HG02884 (cell line): ENCODE measurements around the gene CHKA.

Experiments used
- ATAC-seq: cut with Tn5 transposase; IDR thresholded peaks from one replicate; pipeline ENCODE4 v1.9.1; 2021; ENCODE audit warnings: mild to moderate bottlenecking, moderate library complexity; ENCODE audit not compliant: unreplicated experiment

CHKA gene

DNA sequence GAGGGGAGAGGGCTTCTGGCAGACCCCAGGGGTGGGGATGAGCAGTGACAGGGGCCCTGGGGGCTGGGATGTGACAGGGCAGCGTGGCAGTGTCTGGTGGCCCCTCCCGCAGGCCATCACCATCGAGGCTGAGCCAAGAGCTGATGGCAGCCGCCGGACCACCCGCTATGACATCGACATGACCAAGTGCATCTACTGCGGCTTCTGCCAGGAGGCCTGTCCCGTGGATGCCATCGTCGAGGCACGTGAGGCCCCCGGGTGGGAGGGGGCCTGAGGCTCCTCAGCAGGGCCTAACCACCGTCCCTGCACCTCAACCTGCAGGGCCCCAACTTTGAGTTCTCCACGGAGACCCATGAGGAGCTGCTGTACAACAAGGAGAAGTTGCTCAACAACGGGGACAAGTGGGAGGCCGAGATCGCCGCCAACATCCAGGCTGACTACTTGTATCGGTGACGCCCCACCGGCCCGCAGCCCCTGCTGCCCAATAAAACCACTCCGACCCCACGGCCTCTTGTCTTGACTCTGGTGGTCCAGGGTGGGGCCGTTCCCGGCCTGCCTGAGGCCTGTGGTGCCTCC is 85.0 kb downstream of the CHKA start:
- no peak for ATAC-seq

GRCh38 chr11:68035266-68035876 is 85.8 kb downstream of the CHKA start:
- no peak for ATAC-seq

DNA sequence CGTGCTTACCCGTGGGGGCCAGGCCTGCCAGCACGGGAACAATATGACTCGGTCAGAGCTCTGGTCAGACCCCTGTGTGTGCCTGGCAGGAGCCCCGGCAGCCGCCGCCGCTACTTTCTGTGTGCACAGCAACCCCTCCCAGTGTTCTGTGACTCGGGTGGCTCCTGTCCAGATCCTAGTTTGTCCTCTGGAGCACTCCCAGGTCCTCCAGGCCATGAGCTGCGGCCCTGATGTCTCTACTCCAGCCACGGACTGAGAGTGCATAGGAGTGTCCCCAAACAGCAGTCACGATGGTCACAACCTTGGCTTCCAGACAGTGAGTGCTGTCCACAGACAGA is 87.5 kb downstream of the CHKA start:
- ATAC-seq: no peak

GRCh38 chr11:68032997-68033707 is 88.0 kb downstream of the CHKA start:
- ATAC-seq: no peak

GRCh38 chr11:68032003-68032402 is 89.2 kb downstream of the CHKA start:
- no peak for ATAC-seq

DNA sequence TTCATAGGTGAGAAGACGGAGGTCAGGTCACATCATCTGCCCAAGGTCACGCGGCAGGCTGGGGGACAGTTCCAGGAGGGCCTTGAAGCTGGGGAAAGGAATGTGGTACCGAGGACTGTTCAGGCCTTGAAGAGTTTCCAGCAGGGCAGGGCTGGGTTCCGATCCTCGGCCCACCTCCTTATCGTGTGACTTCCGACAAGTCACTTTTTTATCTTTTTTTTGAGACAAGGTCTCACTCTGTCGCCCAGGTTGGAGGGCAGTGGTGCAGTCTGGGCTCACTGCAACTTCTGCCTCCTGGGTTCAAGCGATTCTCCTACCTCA is 90.1 kb downstream of the CHKA start:
- no peak for ATAC-seq

- peak; percentile 96 for ATAC-seq
Observed at GRCh38 chr11:68030318-68031143, 90.7 kb downstream of the CHKA start, which contains the start of gene NDUFS8. NDUFS8 (plus strand) TSS chr11:68030681; CDS start chr11:68032152, 1,471 bp downstream.

GRCh38 chr11:68028802-68029545 is 92.2 kb downstream of the CHKA start:
- ATAC-seq: no peak

DNA sequence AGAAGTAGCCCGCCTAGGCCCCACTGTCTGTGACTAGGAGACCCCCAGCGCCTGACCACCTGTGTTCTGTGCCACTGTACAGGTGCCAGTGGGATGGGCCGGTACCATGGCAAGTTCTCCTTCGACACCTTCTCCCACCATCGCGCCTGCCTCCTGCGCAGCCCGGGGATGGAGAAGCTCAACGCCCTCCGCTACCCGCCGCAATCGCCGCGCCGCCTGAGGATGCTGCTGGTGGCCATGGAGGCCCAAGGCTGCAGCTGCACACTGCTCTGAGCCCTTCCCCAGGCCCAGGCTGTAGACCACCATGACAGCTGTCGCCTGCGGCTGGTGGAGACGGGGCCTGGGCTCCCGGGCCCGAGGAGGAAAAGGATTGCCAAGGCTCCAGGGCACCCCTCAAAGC is 93.5 kb downstream of the CHKA start:
- ATAC-seq: no peak

GRCh38 chr11:68026391-68027105 is 94.6 kb downstream of the CHKA start:
- ATAC-seq: no peak

GRCh38 chr11:68025047-68025446 is 96.1 kb downstream of the CHKA start:
- no peak for ATAC-seq

GRCh38 chr11:68024508-68024907 is 96.7 kb downstream of the CHKA start:
- ATAC-seq: no peak

DNA sequence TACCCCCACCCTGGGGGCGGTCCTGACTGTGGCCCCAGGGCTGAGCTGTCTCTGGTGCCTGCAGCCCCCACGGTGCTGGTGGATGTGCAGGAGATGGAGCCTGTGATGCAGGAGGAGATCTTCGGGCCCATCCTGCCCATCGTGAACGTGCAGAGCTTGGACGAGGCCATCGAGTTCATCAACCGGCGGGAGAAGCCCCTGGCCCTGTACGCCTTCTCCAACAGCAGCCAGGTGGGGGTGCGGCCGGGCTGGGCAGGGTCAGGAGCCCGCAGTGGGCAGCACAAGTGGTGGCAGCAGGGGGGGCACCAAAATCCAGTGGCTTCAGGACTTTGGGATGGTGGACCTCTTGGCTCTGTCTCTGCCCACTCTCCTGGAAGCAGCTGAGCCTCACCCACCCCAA is 98.7 kb downstream of the CHKA start:
- ATAC-seq: no peak

- ATAC-seq: no peak
Observed at GRCh38 chr11:68021167-68021787, 99.9 kb downstream of the CHKA start.

DNA sequence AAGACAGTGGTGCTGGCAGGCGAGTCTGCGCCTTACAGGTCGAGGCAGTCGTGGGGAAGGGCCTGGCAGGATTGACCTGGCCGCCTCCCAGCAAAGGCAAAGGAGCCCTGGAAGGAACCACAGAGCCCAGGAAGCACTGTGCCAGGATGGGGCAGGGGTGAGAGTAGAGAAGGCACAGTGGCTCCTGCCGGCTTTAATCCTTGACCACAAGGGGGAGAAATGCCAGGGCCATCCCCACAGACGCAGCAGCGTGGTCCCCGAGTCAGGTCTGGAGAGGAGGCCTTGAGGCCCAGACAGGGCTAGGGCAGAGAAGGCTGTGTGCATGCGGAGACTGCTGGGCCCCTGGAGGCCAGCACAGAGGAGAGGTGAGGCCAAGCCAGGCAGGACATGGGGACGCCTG is 100.6 kb downstream of the CHKA start:
- no peak for ATAC-seq

DNA sequence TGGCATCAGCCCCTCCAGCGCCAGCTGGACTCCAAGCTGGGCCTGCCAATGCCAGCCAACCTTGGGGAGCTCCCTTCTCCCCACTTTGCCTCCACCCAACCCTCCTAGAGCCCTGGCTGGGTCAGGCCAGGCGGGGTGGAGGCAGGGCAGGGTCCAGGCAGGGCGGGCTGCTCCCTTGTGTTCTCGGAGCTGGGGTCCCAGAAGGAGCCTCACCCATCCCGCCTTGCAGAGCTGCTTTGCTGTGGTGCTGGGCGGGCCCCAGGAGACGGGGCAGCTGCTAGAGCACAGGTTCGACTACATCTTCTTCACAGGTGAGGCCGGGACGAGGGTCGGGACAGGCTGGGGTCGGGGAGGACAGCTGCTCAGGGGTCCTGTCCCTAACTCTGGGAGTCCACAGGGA is 101.7 kb downstream of the CHKA start:
- ATAC-seq: no peak

DNA sequence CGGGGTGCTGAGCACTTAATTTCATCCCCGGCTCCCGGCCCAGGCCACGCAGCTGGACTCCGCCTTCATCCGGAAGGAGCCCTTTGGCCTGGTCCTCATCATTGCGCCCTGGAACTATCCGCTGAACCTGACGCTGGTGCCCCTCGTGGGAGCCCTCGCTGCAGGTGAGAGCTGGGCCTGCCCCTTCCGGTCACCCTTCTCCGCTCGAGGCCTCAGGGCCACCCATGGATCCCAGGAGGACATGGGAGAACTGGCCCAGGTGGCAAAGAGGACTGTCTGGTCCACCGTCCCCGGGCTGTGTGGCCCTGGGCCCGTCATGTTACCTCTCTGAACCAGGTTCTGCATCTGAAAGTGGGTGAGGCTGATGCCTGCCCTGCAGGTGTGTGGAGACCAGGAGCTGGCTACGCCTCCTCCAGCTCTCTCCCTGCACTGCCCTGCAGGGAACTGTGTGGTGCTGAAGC is 102.4 kb downstream of the CHKA start:
- no peak for ATAC-seq

DNA sequence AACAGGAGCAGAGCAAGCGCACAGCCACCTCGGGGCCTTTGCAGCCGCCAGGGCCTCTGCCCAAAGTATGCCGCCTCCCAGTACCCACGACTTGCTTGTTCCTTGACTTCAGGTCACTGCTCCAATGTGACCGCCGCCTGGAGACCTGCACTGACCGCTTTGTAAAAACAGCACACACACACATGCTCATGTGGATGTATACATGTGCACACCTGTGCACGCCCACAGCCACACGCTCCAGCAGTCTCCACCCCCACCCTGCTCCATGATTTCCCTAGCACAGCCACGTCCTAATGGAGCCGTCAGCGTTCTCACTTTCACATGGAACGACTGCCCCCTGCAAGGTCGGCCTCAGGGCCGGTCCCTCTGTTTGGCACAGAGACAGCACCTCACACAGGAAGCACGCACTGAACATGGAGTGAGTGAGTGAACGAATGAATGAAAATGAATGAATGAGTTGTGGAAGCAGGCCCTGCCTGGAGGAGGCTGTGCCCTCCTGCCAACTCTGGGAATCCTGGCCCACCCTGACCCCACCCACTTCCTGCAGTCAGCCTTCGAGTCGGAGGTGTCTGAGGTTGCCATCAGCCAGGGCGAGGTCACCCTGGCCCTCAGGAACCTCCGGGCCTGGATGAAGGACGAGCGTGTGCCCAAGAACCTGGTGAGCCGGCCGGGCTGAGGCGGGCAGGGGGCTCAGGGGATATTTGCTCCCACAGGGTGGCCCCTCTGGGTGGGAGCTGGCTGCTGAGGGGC is 103.0 kb downstream of the CHKA start:
- no peak for ATAC-seq
